HG03460 (cell line): ENCODE measurements around the gene CST1.
"Not testable (repeated sequence)": the region's sequence is repeated elsewhere in the genome, so short reads cannot be mapped to it uniquely, and the experiment has no call there.

Experiments
- ATAC-seq: cut with Tn5 transposase; IDR thresholded peaks from one replicate; pipeline ENCODE4 v1.9.1; 2021; ENCODE audit not compliant: unreplicated experiment

Gene CST1

DNA sequence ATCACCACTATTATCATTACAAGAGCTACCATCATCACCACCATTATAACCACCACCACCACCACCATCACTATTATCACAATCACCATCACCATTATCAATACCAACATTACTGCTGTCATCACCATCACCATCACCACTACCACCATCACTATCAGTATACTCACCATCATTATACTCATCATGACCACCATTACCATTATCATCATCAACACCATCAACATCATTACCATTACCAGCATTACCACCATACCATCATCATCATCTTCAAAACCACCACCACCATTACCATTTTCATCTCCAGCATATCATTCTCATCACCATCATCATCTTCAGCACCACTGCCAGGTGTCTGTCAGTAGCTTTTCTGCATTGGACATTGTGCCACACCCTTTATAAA is 39.0 kb downstream of the CST1 start:
- not testable (repeated sequence) for ATAC-seq

DNA sequence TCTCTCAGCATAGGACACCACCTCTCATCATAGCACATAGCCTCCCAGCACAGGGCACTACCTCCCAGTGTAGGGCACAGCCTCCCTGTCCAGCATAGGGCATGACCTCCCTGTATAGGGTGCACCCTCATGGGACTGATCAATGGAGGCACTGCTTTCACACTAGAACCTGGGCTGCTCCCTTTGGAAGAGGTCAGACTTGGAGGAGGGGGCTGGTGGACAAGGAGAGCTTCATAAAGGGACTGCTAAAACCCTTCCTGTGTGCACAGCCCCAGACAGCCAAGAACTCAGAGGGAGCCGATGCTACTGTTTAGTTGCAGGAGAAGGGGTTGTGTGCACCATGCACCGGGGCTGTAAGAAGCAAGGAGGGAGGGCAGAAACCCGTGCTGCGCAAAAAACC is 40.0 kb downstream of the CST1 start:
- ATAC-seq: no peak

DNA sequence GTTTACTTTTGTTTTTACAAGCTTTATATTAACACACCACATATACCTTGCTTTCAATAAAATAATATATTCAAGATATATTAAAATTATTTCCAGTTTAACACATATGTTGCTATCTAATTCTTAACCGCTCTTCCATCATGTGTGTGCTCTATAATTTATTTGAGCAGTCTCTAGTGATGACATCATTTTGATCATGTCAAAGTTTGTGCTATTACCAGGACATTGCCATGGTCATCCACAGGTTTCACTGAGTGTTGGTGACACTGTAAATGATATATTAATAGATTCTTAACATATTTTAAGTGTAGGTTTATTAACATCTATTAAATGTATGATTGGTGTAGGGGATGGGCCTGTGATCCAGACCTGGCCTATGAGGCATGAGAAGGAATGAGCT is 44.8 kb downstream of the CST1 start:
- no peak for ATAC-seq

DNA sequence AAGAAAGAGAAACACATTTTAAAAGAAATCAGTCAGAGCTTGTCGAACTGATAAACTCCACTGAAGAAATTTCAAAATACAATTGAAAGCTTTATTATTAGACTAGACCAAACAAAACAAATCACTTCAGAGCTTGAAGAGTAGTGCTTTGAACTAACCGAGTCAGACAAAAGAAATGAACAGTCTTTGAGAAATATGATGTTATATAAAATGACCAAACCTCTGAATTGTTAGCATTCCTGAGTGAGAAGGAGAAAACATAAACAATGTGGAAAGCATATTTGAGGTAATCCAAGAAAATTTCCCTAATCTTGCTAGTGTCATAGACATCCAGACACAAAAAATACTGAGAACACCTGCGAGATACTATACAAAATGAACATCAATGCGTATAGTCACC is 48.7 kb downstream of the CST1 start:
- no peak for ATAC-seq

DNA sequence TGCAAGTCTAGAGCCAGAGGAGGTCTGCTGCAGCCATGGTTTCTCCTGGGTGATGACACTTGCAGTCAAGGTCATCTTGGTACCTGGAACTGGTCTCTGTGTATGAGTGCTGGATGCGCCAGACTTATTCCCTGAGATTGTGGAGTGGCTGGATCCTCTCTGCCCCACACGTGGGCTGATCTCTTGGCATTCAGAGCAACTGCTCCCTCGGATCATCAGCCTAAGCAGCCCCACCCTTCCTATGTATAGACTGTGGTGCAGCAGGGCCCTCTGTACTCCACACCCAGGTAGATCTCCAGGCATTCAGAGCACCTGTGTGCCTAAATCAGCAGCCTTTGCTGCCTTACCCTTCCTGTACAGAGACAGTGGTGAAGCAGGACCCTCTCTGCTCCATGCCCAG is 49.8 kb downstream of the CST1 start:
- ATAC-seq: no peak

DNA sequence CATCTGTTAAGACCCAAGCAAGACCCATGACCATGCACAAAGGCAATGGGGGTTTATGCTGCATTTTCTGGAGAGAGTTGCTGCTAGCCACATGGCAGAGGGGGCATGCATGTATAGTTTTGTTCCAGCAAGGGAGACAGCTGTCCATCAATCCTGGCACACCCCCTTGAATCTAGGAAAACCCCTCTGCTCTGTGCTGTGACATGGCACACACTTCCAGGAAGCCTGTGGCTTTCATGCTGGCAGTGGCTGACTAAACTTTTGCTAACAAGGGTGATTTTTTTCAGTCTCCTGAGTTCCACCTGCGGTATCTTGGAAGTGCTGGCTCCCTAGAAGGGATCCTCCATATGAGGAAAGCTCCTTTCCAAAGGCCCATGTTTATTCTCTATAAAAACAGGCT is 52.8 kb downstream of the CST1 start:
- no peak for ATAC-seq
